ENCODE results near the gene NALF2.

NALF2 gene

GRCh38 chrX:69506617-69507499 is 2.7 kb downstream of the NALF2 start:
- in situ Hi-C loops (cut with HindIII; ENCODE audit: low sequenced_read_pairs) = no loop called here
- TF ChIP-seq CTCF (IDR thresholded peaks at IDR 0.05; ENCODE audit: low read depth, low read length, missing control alignments) = no peak
- no peak overlapping the region for H3K4me3 ChIP-seq (ENCODE audit: low read depth, low read length)
- no peak for DNase-seq (ENCODE audit: low read depth)

GRCh38 chrX:69507500-69507789 is 3.3 kb downstream of the NALF2 start:
- TF ChIP-seq CTCF (IDR thresholded peaks at IDR 0.05; ENCODE audit: low read depth, low read length, missing control alignments) = no peak
- H3K4me3 ChIP-seq (ENCODE audit: low read depth, low read length) = no peak overlapping the region
- no peak for DNase-seq (ENCODE audit: low read depth)
- in situ Hi-C loops (cut with HindIII; ENCODE audit: low sequenced_read_pairs) = no loop called here

DNA sequence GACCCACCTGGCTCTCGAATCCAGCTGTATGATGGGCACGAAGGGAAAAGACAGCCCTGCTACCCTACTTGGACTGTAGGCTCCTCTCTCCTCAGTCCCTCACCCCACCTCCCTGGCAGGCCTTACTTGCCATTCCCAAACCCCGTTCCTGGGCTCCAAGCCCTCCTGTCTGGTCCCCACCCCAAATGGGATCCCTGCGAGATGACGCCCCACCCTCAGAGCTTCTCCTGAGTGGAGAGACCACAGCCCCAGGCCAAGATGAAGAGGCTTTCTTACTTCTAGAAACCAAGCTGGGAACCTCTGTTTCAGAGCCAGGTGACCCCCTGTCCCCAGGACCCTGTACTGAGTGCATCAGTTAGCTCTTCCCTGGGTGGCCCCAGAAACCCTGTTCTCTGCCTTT is 4.5 kb downstream of the NALF2 start:
- no peak overlapping the region for H3K4me3 ChIP-seq (ENCODE audit: low read depth, low read length)
- no peak for TF ChIP-seq CTCF (IDR thresholded peaks at IDR 0.05; ENCODE audit: low read depth, low read length, missing control alignments)
- in situ Hi-C loops (cut with HindIII; ENCODE audit: low sequenced_read_pairs) = no loop called here
- DNase-seq (ENCODE audit: low read depth) = no peak

- DNase-seq (ENCODE audit: low read depth) = no peak
- in situ Hi-C loops (cut with HindIII; ENCODE audit: low sequenced_read_pairs) = no loop called here
- no peak for TF ChIP-seq CTCF (IDR thresholded peaks at IDR 0.05; ENCODE audit: low read depth, low read length, missing control alignments)
- H3K4me3 ChIP-seq (ENCODE audit: low read depth, low read length) = no peak overlapping the region
These were observed 6.1 kb downstream of the NALF2 start for GRCh38 chrX:69510137-69510715.

DNA sequence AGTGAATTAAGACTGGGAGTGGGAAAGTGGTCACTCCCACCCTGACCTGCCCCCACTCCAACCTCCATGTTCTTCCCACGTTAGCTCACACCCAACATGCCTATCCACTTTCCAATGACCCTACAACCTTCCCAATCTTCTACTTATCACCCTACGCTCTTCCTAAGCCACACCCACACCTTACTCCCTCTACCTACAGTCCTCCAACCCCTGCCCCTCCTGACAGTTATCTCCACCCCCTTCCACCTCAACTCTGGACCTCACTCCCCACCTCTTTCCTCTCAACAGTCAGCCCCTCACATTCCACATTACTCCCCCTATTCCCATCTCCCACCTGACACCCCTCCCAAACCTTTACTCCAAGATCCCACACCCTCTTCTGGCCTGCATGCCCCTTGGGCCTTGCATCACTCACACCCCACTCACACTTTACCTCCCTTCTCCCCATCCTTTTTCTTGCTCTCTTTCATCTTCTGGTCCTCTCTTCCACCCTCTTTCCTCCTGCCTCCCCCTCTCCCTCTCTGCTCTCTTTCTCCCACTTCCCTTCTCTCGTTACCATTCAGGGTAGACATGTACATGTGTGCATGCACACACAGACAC is 6.9 kb downstream of the NALF2 start:
- in situ Hi-C loops (cut with HindIII; ENCODE audit: low sequenced_read_pairs) = no loop called here
- no peak overlapping the region for H3K4me3 ChIP-seq (ENCODE audit: low read depth, low read length)
- TF ChIP-seq CTCF (IDR thresholded peaks at IDR 0.05; ENCODE audit: low read depth, low read length, missing control alignments) = no peak
- DNase-seq (ENCODE audit: low read depth) = no peak

- in situ Hi-C loops (cut with HindIII; ENCODE audit: low sequenced_read_pairs) = no loop called here
- no peak for DNase-seq (ENCODE audit: low read depth)
- H3K4me3 ChIP-seq (ENCODE audit: low read depth, low read length) = no peak overlapping the region
- TF ChIP-seq CTCF (IDR thresholded peaks at IDR 0.05; ENCODE audit: low read depth, low read length, missing control alignments) = no peak
These were observed 17.9 kb downstream of the NALF2 start for GRCh38 chrX:69522052-69522451.
